Keratinocyte (primary cell): ENCODE measurements around the gene DPH7. TPM values are rescaled to one million over a fixed set of nuclear protein-coding genes. Genes with fewer than 3 reads are reported as not detected.

Experiments used
- DNase-seq: peaks from one replicate; pipeline ENCODE4 v3.0.0-alpha.2; 2011; ENCODE audit warnings: low read depth, missing footprints, low spot score
- FAIRE-seq: peaks from 2 replicates; lab custom pipeline; 2011; peaks lifted over from hg19 to GRCh38; lab: Jason Lieb, UNC
- H2AFZ ChIP-seq: 2 replicates; pipeline ENCODE4 v1.6.0; 2012; ENCODE audit warnings: low read length, control low read depth, inconsistent platforms; ENCODE audit not compliant: control insufficient read depth
- H3K27ac ChIP-seq: 2 replicates; pipeline ENCODE4 v1.5.1; 2011; ENCODE audit warnings: low read length; ENCODE audit not compliant: control insufficient read depth, insufficient read depth
- H3K27me3 ChIP-seq: 3 replicates; pipeline ENCODE4 v1.6.0; 2011; ENCODE audit warnings: low read length; ENCODE audit not compliant: control insufficient read depth, insufficient read depth; ENCODE audit errors: extremely low read depth
- H3K36me3 ChIP-seq, 2 experiments: 2 replicates in 1 of 2; 3 replicates in 1 of 2; pipeline ENCODE4 v1.5.1; 2011; ENCODE audit warnings: low read length in 2 of 2, mild to moderate bottlenecking in 1 of 2; ENCODE audit not compliant: control insufficient read depth in 2 of 2, insufficient read depth in 2 of 2; ENCODE audit errors: extremely low read depth in 1 of 2
- H3K4me1 ChIP-seq: 3 replicates; pipeline ENCODE4 v1.5.1; 2011; ENCODE audit warnings: low read length; ENCODE audit not compliant: control insufficient read depth, insufficient read depth; ENCODE audit errors: extremely low read depth
- H3K4me2 ChIP-seq: 3 replicates; pipeline ENCODE4 v1.6.0; 2011; ENCODE audit warnings: low read depth, low read length; ENCODE audit not compliant: control insufficient read depth, insufficient read depth; ENCODE audit errors: extremely low read depth
- H3K4me3 ChIP-seq, 3 experiments: fragments of 200-600 bp in 1 of 3; sonication (generic) in 1 of 3; 2 replicates in 2 of 3; 3 replicates in 1 of 3; pipeline ENCODE4 v1.5.1; 2011 to 2016; ENCODE audit warnings: low read length in 3 of 3, mild to moderate bottlenecking in 3 of 3, control low read depth in 2 of 3, inconsistent platforms in 1 of 3, low read depth in 1 of 3, mixed read lengths in 1 of 3, mixed run types in 1 of 3, moderate library complexity in 1 of 3; ENCODE audit not compliant: control insufficient read depth in 2 of 3, insufficient read depth in 2 of 3; ENCODE audit errors: extremely low read depth in 1 of 3
- H3K79me2 ChIP-seq: 2 replicates; pipeline ENCODE4 v1.6.0; 2012; ENCODE audit warnings: low read length; ENCODE audit not compliant: control insufficient read depth, insufficient read depth
- H3K9ac ChIP-seq: 3 replicates; pipeline ENCODE4 v1.6.0; 2011; ENCODE audit warnings: low read length; ENCODE audit not compliant: control insufficient read depth, insufficient read depth; ENCODE audit errors: extremely low read depth
- H3K9me1 ChIP-seq: 3 replicates; pipeline ENCODE4 v1.6.0; 2011; ENCODE audit warnings: low read length; ENCODE audit not compliant: control insufficient read depth, insufficient read depth; ENCODE audit errors: extremely low read depth
- H3K9me3 ChIP-seq: 2 replicates; pipeline ENCODE4 v1.5.1; 2012; ENCODE audit warnings: low read depth, low read length; ENCODE audit not compliant: control insufficient read depth
- H4K20me1 ChIP-seq: 3 replicates; pipeline ENCODE4 v1.6.0; 2011; ENCODE audit warnings: low read length; ENCODE audit not compliant: control insufficient read depth, insufficient read depth; ENCODE audit errors: extremely low read depth
- EZH2 ChIP-seq: IDR thresholded peaks from one replicate; pipeline ENCODE4 v1.6.1; 2012; ENCODE audit warnings: inconsistent platforms, mild to moderate bottlenecking, low read length, moderate library complexity
- dilution Hi-C: fragments of 300-500 bp; cut with MboI; formaldehyde crosslinking; loops from one replicate; pipeline ENCODE4 v1.7.0; 2020; ENCODE audit warnings: low sequenced_read_pairs; ENCODE audit not compliant: extremely low pct_ligation_motif_present
- polyA plus RNA-seq, 5 experiments: library from polyadenylated mRNA; depleted of rRNA in 3 of 5; stranded (reverse) in 3 of 5; stranded (forward) in 1 of 5; unstranded in 1 of 5; fragments of >200 nt; gene quantifications; 1 replicate in 1 of 5; 2 replicates in 3 of 5; 3 replicates in 1 of 5; pipeline versions ENCODE4 v1.2.1 to v1.2.3, GENCODE V29; 2011 to 2012; ENCODE audit warnings: missing spikeins in 2 of 5, low read depth in 1 of 5, low replicate concordance in 1 of 5
- TF ChIP-seq, protein P1 (sequence below), 3 experiments: IDR thresholded peaks in 1 of 3; conservative IDR thresholded peaks in 1 of 3; optimal IDR thresholded peaks in 1 of 3; 2 replicates in 2 of 3; 3 replicates in 1 of 3; pipeline versions ENCODE3 to v1.5.1; 2011; ENCODE audit warnings: low read length in 3 of 3, mild to moderate bottlenecking in 3 of 3, moderate library complexity in 2 of 3, control low read depth in 1 of 3, inconsistent platforms in 1 of 3; ENCODE audit not compliant: insufficient read depth in 2 of 3; ENCODE audit errors: extremely low read depth in 1 of 3

The DPH7 gene
- polyA plus RNA-seq, 1 donor (not counting 4 experiments of a cell fraction or from before 2014, with no cell fraction given), result 25.3 TPM

DNA sequence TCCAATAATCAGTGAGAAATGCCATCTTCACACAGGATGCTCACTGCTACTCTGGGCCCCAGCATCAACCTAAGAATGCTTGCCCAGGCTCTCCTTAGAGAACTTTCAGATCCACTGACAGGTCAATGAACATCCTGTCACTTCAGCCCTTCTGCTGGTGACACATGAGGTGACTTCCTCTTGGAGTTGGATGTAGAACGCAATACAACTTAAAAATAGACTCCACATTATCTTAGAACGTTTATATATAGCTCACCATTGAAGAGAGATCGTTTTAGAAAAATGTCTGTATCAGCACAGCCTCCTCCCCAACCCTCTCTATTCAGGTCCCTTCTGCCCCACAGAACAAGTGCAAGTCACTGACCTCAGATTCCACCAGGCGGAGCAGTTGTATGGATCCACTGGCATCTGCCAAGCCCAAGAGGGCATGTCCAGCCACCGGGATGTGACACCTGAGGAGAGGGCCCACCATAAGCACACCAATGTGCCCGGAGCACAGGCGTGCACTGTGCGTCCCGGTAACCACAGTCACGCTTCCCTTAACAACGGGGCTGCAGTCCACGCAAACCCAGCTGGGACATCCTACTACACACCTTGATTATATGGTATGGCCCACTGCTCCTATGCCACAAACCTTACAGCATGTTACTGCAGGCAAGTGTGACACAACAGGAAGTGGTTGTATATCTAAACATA lies 2.9 kb downstream of the DPH7 start:
- Histone ChIP-seq H3K4me2 (peak overlapping the region; percentile 57), H3K27ac (peak overlapping the region; percentile 50), H3K9me1 (no peaks in the 10 kb centered on the region), H3K4me1 (peaks cover 27% of the 10 kb centered on the region), H3K27me3 (no peaks in the 10 kb centered on the region), H4K20me1 (peaks cover 3% of the 10 kb centered on the region), H3K4me3 (no peak overlapping the region), H3K79me2 (peaks cover 34% of the 10 kb centered on the region), H3K9ac (no peak overlapping the region), H3K36me3 (peaks cover 27 to 36% of the 10 kb centered on the region in 2 experiments), H3K9me3 (no peaks in the 10 kb centered on the region), H2AFZ (no peak overlapping the region)
- dilution Hi-C loops, result no loop called here
- TF ChIP-seq, protein P1, sequence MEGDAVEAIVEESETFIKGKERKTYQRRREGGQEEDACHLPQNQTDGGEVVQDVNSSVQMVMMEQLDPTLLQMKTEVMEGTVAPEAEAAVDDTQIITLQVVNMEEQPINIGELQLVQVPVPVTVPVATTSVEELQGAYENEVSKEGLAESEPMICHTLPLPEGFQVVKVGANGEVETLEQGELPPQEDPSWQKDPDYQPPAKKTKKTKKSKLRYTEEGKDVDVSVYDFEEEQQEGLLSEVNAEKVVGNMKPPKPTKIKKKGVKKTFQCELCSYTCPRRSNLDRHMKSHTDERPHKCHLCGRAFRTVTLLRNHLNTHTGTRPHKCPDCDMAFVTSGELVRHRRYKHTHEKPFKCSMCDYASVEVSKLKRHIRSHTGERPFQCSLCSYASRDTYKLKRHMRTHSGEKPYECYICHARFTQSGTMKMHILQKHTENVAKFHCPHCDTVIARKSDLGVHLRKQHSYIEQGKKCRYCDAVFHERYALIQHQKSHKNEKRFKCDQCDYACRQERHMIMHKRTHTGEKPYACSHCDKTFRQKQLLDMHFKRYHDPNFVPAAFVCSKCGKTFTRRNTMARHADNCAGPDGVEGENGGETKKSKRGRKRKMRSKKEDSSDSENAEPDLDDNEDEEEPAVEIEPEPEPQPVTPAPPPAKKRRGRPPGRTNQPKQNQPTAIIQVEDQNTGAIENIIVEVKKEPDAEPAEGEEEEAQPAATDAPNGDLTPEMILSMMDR (optimal IDR thresholded peaks at IDR 0.05 in 1 of 3, IDR thresholded peaks at IDR 0.05 in 1 of 3, conservative IDR thresholded peaks at IDR 0.05 in 1 of 3; ENCODE audit: extremely low read depth in 1 of 3, insufficient read depth in 2 of 3, low read length in 3 of 3), result peak in 1 of 3 experiments; percentile 13
- no peak for TF ChIP-seq EZH2
- FAIRE-seq (no peak), DNase-seq (no peak)

DNA sequence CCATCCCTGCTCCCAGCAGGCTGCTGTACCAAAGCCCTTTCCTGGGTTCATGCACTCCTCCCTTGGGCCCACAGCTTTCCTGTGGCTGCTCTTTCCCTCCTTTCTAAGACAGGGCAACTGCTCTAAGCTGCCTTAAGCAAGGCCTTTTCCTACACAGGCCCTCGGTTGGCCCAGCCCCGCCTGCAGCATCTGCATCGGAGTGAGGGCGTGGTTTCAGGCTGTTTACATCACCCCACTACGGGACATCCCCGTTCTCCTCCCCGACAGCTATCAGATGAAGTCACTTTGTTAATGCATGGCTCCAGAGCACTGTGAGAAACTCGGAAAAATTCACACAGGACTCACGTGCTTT lies 3.4 kb downstream of the DPH7 start:
- Histone ChIP-seq H3K27me3 (no peaks in the 10 kb centered on the region), H3K36me3 (peaks cover 29 to 38% of the 10 kb centered on the region in 2 experiments), H3K9me1 (no peaks in the 10 kb centered on the region), H3K79me2 (peaks cover 38% of the 10 kb centered on the region), H3K9me3 (no peaks in the 10 kb centered on the region), H2AFZ (no peak overlapping the region), H3K4me2 (no peak overlapping the region), H4K20me1 (peaks cover 3% of the 10 kb centered on the region), H3K9ac (no peak overlapping the region), H3K4me1 (peaks cover 27% of the 10 kb centered on the region), H3K27ac (peak overlapping the region; percentile 50), H3K4me3 (no peak overlapping the region)
- TF ChIP-seq, protein P1 (optimal IDR thresholded peaks at IDR 0.05 in 1 of 3, IDR thresholded peaks at IDR 0.05 in 1 of 3, conservative IDR thresholded peaks at IDR 0.05 in 1 of 3; ENCODE audit: extremely low read depth in 1 of 3, insufficient read depth in 2 of 3, low read length in 3 of 3), result no peak
- no peak for TF ChIP-seq EZH2
- DNase-seq, result no peak
- dilution Hi-C loops, result no loop called here
- no peak for FAIRE-seq
